GM21619 (cell line): Measurements from ENCODE around the gene VARS1.
"Not testable (repeated sequence)": the region's sequence is repeated elsewhere in the genome, so short reads cannot be mapped to it uniquely, and the experiment has no call there.

ENCODE experiments used
- ATAC-seq: cut with Tn5 transposase; IDR thresholded peaks from one replicate; pipeline ENCODE4 v1.9.1; 2021; ENCODE audit not compliant: unreplicated experiment

VARS1 gene

DNA sequence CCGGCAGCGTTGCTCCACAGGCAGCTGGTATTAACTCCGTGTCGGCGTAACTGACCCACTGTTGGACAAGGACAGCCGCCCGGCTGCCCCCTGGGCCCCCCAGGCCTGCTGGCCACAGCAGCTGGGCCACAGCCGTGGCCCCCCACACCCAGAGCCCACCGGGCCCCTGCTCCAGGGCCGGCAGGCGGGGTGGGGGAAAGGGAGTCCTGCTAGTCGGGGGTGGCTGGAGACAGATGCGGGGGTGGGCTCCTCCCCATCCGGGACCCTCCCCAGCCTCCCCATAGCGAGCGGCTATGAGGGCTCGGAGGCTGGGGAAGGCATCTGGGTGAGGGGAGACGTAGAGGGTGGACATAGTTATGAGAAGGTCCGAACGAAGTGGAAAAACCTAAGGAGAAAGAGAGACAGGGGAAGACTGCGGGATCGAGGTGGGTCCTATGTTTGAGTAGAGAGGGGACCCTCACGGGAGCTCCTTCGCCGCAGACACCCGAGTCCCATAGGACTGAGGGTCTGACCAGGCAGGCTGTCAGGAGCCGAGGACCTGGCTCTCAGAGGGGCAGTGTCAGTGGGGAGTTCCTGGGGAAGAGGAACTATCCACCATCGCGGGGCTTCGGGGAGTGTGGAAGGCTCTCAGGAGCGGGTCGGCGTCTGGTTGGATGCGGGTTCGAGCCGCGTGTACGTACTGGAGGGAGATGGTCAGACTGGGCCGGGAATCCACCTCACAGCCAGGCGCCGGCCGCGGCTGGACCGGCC is 511 bp downstream of the VARS1 start:
- ATAC-seq: peak; percentile 14

DNA sequence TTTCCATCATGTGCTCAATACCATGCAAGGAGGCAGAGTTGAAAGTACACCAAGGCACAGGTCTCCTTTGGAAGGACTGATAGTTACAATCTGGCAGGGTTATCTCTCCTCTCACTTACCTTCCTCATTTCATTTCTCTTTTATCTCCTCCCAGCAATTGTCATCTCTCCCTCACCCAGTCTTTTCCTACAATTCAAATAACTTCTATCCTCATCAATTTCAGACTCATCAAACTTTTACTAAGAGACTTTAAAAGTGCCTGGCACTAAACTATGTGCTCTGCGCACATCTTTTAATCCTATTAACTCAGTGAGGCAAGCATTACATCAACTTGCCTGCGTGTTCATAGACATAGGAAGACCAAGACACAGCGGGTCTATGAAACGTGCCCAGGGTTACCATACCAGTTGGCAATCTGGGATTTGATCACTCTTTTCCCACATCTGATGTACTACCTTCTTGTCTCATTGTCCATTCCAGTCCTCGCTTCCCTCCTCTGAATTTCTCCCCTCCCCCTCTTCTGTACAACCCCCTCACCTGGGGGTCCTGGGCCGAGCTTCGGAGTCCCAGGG is 1.2 kb downstream of the VARS1 start:
- no peak for ATAC-seq

DNA sequence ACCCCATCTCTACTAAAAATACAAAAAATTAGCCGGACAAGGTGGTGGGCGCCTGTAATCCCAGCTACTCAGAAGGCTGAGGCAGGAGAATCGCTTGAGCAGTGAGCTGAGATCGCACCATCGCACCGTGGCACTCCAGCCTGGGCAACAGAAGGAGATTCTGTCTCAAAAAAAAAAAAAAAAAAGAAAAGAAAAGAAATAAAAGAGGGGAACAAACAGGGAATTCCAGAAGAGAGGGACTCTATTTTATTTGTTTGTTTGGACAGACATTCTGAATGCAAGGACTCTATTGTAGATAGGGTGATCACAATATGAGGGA is 1.7 kb downstream of the VARS1 start:
- not testable (repeated sequence) for ATAC-seq

DNA sequence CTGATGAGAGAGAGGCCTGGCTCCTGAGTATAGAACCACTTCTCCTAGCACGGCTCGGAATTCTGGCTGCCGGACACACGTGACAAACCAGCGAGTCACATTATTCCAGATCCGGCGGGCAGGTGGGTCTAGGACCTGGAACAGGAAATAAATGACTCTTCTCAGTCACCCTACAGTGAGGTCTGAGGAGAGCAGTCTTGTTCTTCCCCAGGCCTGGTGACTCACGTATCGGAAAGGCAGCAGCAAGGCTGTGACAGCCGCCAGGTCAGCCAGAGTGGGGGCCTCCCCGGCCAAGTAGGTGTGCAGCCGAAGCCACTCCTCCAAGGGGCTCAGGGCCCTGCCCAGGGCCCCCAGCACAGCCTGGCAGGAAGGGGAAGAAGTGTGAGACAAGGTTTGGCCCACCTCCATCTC is 2.8 kb downstream of the VARS1 start:
- no peak for ATAC-seq

DNA sequence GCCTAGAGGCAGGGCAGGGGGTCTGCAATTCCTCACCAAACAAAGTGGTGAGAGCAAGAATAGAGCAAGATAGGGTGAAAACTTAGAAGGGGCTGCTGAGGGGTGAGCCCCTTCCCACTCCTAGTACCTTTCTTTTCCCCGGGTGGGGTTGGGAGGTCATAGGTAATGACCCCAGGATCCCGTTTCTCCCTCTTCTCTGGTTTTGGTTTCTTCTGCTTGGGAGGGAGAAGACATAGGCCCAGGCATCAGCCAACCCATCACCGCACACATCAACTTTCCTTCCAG is 3.5 kb downstream of the VARS1 start:
- ATAC-seq: no peak

DNA sequence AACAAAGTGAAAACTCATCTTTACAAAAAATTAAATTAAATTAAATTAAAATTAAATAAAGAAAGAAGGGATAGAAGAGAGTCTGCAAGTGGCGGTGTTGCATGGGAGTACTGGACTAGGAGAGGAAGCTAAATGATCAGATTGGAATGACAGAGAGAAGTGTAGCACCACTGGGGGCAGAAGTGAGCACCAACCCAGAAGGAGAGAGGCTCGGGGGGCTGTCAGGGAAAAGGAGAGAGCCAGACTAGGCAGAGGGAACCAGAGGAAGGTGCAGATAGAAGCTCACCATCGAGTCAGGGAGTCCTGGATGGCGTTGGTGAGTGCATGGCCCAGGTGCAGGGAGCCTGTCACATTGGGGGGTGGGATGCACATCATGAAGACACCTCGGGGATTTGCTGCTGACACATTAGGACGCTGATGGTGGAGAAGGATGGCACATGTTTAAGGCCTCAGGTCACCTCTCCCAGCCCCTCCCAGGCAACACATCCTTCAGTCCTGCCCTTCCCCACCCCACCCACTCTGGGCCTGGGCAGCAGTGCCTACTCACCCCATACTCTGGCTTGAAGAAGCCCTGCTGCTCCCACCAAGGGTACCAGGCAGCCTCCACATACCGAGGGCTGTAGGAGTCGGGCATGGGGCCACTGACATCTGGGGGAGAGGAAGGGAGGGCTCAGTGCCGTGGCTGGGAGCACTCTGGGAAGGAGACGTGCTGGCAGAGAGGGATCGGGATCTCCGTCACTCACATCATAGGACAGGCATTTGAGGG is 4.0 kb downstream of the VARS1 start:
- no peak for ATAC-seq

DNA sequence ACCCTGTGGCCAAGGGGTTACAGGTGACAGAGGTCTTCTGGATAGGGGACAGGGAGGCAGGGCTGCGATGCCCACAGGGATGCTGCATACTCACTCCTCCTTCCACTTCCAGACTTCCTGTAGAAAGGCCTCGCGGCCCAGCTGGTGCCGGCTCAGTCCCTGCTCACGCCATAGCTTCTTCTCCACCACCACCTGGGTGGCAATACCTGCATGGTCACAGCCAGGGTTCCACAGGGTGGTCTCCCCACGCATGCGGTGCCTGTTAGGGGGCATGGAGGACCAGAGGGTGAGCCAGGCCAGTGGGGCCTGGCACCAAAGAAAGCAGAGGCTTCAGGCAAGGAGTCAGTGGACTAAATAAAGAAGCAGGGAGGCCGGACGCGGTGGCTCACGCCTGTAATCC is 10.1 kb downstream of the VARS1 start:
- no peak for ATAC-seq

DNA sequence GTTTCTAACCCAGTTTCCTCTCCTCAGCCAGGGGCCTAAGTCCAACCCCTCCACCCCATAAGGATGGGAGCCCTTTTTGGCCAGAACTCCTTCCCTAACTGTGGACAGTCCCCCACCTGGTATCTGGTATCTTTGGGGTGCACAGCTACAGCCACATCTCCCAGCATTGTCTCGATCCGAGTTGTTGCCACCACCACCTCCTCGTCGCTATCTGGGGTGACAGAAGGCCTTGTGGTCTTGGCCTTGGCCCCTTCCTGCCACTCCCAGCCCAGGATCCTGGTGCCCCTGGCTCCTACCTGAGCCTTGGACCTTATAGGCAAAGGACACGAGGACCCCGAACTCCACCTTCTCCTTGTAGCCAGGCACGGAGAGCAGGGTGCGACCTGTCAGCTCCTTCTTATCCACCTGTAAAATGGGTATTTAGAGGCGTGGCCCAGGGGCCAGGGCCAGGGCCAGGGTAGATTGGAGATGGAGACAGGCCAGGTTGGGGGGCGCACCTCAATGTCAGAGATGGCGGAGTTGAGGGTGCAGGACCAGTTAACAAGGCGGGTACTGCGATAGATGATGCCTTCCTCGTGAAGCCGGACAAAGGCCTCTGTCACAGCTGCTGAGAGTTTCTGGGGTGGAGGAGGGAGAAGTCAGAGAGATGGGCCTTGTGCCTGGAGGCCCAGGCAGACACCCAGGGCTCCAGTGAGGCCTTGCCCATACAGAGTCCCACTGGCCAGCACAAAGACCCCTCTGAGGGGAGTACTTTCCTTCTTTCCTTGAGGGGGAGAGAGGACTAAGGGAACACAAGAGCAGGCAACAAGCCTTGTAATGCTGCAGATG is 11.2 kb downstream of the VARS1 start:
- ATAC-seq: no peak

DNA sequence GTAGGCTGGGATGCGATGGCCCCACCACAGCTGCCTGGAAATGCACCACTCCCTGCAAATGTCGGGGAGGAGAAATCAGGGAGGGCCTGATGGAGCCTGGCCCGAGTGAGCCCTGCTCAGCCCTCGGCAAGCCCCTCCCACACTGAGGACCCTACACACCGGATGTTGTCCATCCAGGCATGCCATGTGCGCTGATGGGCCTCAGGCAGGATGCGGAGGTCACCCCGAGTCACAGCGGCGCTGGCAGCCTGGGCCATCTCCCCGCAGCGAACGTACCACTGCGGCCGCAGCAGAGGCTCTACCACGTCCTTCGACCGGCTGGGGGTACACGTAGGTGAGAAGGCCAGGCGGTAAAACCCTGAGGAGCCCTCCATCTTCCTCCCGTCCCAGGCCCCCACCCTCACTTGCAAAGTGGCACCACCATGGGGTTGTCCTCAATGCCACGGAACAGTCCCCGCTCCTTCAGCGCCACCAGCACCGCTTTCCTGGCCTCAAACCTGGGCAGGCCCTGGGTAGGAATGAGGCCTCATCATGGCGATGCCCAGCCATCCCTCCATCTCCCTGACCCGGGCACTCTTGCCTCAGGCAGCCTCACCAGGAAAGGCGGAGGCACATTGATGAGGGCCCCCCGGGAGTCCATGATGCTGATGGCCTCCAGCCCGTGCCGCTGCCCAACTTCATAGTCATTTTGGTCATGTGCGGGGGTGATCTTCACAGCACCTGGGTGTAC is 13.3 kb downstream of the VARS1 start:
- ATAC-seq: no peak

DNA sequence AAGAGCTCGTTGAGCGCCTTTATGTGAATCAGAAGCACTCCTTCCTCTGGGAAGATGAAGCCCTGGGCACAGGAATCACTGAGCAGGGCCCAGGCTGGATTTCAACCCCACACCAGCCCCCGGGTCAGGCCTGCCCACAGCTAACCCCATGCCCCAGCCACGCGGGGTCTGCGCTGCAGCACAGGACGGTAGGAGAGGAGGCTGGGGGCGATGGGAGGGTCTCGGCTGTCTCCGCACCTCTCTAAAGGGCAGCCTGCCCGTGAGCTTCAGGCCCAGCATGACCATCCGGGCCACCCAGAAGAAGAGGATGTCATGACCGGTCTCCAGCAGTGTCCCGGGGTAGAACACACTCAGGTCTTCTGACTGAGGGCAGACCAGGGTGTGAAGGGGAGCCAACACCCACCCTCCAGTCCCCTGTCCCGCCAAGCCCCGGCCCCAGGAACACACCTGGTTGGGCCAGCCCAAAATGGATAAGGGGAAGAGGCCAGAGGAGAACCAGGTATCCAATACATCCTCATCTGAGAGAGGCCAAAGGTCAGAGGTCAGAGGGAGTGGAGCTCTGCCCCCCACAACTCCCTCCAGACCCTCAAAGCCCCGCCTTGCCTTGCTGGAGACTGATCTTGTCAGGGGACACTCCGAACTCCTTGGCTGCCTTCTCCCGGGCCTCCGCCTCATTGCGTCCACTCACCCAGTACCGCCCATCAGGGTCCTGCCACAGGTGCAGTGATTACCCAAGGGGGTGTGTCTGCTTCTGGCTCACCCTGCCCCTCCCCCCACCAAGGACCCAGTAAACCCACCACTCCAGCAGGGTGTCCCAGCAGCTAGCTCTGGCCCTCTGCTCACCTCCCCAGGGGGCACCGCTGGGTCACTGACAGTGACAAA is 14.1 kb downstream of the VARS1 start:
- ATAC-seq: no peak

DNA sequence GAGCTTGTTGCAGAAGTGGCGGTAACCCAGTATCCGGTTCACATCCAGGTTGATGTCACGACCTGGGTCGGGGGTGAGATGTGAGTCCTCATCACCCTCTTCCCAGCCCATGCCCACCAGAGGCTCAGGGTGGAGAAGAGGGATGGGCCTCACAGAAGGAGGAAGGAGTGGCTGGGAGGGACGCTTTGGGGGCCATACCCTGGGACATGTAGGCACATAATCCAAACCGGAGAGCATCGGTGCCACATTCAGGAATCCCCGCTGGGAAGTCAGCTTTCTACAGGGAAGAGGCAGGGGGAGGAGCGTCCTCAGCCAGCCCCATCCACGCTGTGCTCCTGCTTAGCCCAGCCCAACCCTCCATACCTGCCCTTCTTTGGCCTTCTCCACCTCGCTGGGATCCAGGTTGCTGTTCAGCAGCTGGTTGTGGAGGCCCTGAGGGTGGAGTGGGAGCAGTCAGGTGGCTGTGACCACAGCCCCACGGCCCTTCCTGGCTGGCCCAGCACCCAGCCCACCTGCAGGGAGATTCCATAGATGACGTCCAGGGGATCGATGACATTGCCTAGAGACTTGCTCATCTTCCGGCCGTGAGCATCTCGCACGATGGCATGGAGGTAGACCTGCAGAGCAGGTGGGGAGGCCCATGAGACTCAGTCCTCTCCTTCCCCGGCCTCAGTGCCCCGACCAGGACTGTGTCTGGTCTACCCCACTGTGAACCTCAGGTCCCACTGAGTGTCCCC is 14.9 kb downstream of the VARS1 start:
- ATAC-seq: no peak

DNA sequence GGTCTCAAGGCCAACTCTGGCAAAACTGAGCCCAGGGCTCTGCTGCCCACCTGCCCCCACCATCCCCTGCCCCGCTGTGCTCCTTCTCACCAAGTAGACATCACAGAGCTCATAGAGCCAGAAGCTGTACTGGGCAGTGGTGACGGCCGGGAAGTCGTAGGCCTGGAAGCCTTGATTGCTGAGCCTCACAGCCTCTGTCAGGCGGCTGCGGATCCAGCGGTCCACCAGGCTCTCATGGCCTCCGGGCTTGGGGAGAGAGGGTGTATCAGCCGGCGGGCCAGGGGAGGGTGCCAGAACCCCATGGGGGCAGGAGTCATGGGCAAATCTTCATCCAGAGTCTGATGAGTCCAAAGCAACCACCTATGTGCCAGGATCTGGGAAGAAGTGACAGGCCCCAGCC is 15.6 kb downstream of the VARS1 start:
- ATAC-seq: no peak

DNA sequence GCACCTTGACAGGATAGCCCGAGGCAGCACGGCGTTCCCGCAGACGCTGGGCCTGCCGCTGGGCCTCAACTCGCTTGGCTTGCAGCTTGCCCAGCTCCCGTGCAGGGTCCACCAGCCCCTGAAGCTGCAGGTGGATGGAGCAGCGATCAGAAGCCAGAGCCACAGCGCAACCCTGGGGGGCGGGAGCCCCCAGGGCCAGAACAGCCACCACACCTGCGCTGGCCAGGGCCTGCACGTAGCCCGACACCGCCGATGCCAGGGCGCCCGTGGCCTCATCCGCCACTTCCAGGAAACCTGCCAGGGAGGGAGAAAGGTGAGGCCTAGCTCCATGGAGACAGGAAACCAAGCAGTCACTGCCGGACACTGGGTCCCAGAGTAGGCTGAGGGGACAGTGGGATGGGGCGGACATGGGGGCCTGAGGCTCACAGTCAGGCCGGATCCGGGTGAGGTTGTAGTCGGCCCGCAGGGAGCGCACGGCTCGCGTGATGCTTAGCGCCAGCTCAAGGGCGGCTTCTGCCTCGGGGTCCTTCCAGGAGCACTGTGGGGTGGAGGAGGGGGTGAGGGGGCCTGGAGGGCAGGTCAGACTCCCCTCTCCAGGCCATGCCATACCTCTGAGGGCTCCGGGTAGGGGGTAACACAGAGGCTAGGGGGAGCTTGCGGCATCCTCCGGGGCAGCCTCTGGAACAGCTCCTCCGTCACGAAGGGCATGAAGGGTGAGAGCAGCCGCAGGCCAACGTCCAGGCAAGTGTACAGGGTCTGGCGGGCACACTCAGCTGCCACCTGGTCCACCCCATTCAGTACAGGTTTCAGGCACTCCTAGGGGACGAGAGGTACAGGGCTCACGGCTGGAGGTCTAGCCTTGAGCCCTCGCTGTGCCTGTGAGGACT is 16.3 kb downstream of the VARS1 start:
- ATAC-seq: no peak

DNA sequence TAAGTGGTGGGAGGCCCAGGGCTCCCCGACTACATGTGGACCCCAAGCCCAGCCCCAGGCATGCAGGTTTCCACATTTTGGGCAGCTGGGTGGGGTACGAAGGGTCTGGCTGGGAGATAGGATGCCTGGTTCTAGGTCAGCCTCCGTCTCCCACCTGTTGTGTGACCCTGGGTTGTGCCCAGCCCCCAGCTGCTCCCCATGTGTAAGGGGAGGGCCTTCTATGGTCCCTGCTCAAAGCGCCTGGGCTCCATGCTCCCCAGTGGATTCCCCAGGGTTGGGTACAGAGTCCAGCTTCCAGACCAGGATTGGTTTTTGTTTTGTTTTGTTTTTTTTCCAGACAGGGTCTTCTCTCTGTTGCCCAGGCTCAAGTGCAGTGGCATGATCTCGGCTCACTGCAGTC is 17.4 kb downstream of the VARS1 start:
- no peak for ATAC-seq

DNA sequence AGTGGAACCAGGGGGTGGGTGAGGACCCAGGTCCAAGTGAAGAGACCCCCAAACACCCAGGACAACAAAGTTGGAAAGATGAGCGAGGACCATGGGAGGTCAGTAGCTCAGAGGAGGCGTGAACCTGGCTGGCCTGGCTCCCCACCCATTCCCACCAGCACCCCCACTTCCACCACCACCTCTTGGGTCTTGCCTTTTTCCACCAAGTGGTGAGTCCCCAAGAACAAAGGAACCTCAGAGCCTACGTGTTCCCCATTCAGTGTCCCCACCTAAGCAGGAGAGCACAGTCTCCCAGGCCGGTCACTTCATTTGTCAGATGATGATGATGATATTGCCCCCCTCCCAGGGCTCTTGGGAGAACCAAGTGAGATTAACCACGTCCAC is 17.9 kb downstream of the VARS1 start:
- no peak for ATAC-seq

DNA sequence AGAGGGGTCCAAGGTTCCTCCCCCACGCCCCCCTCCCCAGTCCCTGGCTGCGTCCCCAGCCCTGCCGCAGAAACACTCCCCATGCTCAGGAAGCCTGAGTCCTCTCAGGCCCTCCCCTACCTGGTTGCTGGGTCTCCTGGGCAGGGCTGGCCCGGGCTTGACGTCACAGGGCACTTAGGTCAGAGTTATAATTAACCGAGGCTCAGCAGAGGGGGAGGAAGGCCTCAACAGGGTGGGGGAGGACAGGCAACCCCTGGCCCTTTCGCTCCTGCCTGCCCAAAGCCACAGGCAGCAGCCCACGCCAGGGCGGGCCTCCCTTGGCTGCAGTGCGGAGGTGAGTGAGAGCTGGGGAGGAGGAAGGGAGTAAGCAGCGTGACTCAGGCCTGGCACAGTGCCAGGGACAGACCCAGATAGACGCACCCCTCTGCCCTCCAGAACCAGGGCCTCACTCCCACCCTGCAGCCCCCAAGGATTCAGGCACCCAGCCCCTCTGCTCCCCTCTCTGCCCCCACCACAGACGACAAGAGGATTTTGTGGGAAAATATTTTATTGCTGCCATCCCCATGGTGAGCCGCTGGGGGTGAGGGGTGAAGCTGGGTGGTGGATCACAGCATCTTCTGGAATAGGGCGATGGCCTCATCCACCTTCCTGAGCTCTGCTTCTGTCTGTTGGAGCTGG is 18.4 kb downstream of the VARS1 start, which contains the start of gene VWA7:
TSS of gene VWA7 (minus strand) at position 340 of the 678 bp plus-strand sequence. CDS start 549 bp downstream, outside the sequence.
- ATAC-seq: peak; percentile 74

DNA sequence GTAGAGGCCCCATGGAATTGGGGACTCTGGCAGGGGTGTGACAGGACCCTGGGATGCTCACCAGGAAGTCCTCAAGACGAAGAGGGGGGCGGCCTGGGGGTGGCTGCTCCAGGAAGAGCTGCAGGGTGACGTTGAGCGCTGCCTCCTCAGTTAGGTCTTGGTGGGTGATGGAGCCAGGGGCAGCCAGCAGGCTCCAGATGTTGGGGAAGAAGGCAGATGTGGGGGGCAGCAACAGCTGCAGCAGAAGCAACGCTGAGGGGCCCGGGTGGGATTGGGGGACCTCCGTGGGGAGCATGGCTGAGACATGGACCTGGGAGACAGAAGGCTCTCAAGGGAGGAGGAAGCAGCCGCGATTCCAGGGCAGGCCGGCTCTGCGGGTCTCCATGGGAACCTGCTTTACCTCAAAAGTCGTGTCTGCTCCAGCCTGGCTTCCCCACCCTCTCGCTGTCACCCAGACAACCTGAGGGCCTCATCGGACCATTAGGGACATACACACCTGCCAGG is 19.0 kb downstream of the VARS1 start:
- ATAC-seq: peak; percentile 10
